ENCODE results near the gene STRADA. TPM values are rescaled to one million over a fixed set of nuclear protein-coding genes. Genes with fewer than 3 reads are reported as not detected.
A peak's percentile ranks its signal among the peaks of the same experiment; 100 is the strongest.

The STRADA gene
- polyA plus RNA-seq, 3 donors: 12.5 to 51.9 (median 19.8) TPM

- Histone ChIP-seq H3K79me2 (ENCODE audit: insufficient read depth, low read length) (peaks cover 93% of the 10 kb centered on the region), H3K27ac (ENCODE audit: low read depth in 1 of 2, low read length in 2 of 2) (peak overlapping the region in 1 of 2 donors; percentile 36), H3K4me1 (ENCODE audit: control insufficient read depth in 1 of 2, insufficient read depth in 2 of 2, low read length in 2 of 2) (peaks cover 26 to 31% of the 10 kb centered on the region in 2 donors), H3K27me3 (ENCODE audit: control insufficient read depth in 2 of 2, insufficient read depth in 2 of 2, low read length in 2 of 2) (no peaks in the 10 kb centered on the region), H3K9ac (ENCODE audit: insufficient read depth, low read length, poor library complexity, severe bottlenecking) (no peak overlapping the region), H3K9me3 (replicated peaks in 1 of 2; ENCODE audit: control insufficient read depth in 1 of 2, insufficient read depth in 1 of 2, low read length in 2 of 2) (no peaks in the 10 kb centered on the region), H2AFZ (ENCODE audit: insufficient read depth, low read depth, low read length, poor library complexity, severe bottlenecking) (no peak overlapping the region), H3K4me3 (replicated peaks in 1 of 3; ENCODE audit: low read depth in 2 of 3, low read length in 3 of 3) (no peak overlapping the region), H4K20me1 (ENCODE audit: insufficient read depth, low read length) (peaks cover 54% of the 10 kb centered on the region), H3K36me3 (replicated peaks in 1 of 2; ENCODE audit: control insufficient read depth in 1 of 2, insufficient read depth in 2 of 2, low read length in 2 of 2) (peaks cover 25 to 44% of the 10 kb centered on the region in 2 donors), H3K4me2 (replicated peaks; ENCODE audit: extremely low read depth, low read length, poor library complexity, severe bottlenecking) (no peak overlapping the region)
- WGBS (ENCODE audit: insufficient coverage): 100% methylated on average over 4 of the region's 7 CpGs
- Mint-ChIP-seq H3K36me3 (peaks cover 25 to 44% of the 10 kb centered on the region in 2 donors), H3K27ac (peak overlapping the region in 3 of 7 donors; percentile 14 to 61 (median 42)), H3K27me3 (ENCODE audit: low read depth in 3 of 3) (no peaks in the 10 kb centered on the region), H3K4me1 (peaks cover 33% of the 10 kb centered on the region), H3K9me3 (no peaks in the 10 kb centered on the region), H3K4me3 (no peak overlapping the region)
- no peak for DNase-seq
- intact Hi-C loops (cut with micrococcal nuclease): no loop called here
- TF ChIP-seq CTCF (IDR thresholded peaks at IDR 0.05): no peak
Observed at GRCh38 chr17:63768433-63768832, 26.8 kb upstream of the STRADA start.

GRCh38 chr17:63766754-63767153 lies 25.2 kb upstream of the STRADA start:
- H3K27me3 Mint-ChIP-seq (ENCODE audit: low read depth in 3 of 3): no peaks in the 10 kb centered on the region
- H3K36me3 ChIP-seq (replicated peaks in 1 of 2; ENCODE audit: control insufficient read depth in 1 of 2, insufficient read depth in 2 of 2, low read length in 2 of 2): peaks cover 32 to 55% of the 10 kb centered on the region in 2 donors

More at GRCh38 chr17:63766754-63767153, 25.2 kb upstream of the STRADA start:
- Histone ChIP-seq H3K27me3 (ENCODE audit: control insufficient read depth in 2 of 2, insufficient read depth in 2 of 2, low read length in 2 of 2) (no peaks in the 10 kb centered on the region), H4K20me1 (ENCODE audit: insufficient read depth, low read length) (peaks cover 61% of the 10 kb centered on the region), H2AFZ (ENCODE audit: insufficient read depth, low read depth, low read length, poor library complexity, severe bottlenecking) (no peak overlapping the region), H3K79me2 (ENCODE audit: insufficient read depth, low read length) (peaks cover 84% of the 10 kb centered on the region), H3K4me2 (replicated peaks; ENCODE audit: extremely low read depth, low read length, poor library complexity, severe bottlenecking) (no peak overlapping the region), H3K9me3 (replicated peaks in 1 of 2; ENCODE audit: control insufficient read depth in 1 of 2, insufficient read depth in 1 of 2, low read length in 2 of 2) (no peaks in the 10 kb centered on the region), H3K9ac (ENCODE audit: insufficient read depth, low read length, poor library complexity, severe bottlenecking) (no peak overlapping the region), H3K4me3 (replicated peaks in 1 of 3; ENCODE audit: low read depth in 2 of 3, low read length in 3 of 3) (no peak overlapping the region), H3K27ac (ENCODE audit: low read depth in 1 of 2, low read length in 2 of 2) (peak overlapping the region in 1 of 2 donors; percentile 40), H3K4me1 (ENCODE audit: control insufficient read depth in 1 of 2, insufficient read depth in 2 of 2, low read length in 2 of 2) (peaks cover 25 to 30% of the 10 kb centered on the region in 2 donors)
- Mint-ChIP-seq H3K36me3 (peaks cover 30 to 50% of the 10 kb centered on the region in 2 donors), H3K4me1 (peaks cover 31% of the 10 kb centered on the region), H3K4me3 (no peak overlapping the region), H3K27ac (no peak overlapping the region), H3K9me3 (no peaks in the 10 kb centered on the region)
- no peak for DNase-seq
- intact Hi-C loops (cut with micrococcal nuclease): no loop called here
- TF ChIP-seq CTCF (IDR thresholded peaks at IDR 0.05): no peak
